Astrocyte of the hippocampus (primary cell): ENCODE data around the gene RADX.
"Not testable (repeated sequence)": the region's sequence is repeated elsewhere in the genome, so short reads cannot be mapped to it uniquely, and the experiment has no call there.

Source experiments
- DNase-seq: peaks from one replicate; pipeline ENCODE4 v3.0.0; 2011; ENCODE audit warnings: low read depth, low spot score

RADX gene, protein sequence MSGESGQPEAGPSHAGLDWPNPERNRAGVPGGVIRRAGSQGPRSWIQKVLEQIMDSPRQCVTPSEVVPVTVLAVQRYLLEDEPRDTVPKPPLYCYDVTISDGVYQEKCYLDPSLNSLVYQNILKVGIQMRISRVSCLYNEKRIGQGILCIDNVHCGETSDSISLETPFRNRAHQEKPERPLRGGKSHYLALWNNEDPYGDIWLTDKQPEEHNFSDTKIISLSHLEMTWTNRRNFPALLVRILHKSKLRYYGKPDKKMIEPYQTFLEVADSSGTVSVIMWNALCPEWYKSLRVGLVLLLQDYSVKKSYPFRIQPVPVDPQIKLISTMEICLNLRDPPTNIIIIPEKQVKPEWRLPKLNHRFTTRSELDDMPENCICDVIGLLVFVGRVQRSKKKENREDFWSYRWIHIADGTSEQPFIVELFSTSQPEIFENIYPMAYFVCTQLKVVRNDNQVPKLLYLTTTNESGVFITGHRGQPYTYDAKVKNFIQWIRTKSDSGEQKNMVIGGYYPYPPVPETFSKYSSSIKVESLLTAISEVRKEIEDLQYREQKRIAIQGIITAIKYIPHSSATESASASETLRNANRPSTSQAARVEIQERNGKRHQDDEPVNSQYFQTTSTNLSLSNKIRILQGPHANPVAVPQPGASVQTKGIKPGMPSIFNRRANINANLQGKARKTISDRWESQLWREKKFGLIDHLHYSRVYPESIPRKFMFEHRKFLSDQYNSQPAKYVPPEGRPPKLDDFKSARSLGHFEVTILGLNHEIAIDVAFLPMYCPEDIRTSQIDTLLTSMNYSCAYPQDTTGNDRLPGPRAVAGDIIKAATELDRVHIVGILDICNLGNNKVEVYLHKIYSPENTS

DNA sequence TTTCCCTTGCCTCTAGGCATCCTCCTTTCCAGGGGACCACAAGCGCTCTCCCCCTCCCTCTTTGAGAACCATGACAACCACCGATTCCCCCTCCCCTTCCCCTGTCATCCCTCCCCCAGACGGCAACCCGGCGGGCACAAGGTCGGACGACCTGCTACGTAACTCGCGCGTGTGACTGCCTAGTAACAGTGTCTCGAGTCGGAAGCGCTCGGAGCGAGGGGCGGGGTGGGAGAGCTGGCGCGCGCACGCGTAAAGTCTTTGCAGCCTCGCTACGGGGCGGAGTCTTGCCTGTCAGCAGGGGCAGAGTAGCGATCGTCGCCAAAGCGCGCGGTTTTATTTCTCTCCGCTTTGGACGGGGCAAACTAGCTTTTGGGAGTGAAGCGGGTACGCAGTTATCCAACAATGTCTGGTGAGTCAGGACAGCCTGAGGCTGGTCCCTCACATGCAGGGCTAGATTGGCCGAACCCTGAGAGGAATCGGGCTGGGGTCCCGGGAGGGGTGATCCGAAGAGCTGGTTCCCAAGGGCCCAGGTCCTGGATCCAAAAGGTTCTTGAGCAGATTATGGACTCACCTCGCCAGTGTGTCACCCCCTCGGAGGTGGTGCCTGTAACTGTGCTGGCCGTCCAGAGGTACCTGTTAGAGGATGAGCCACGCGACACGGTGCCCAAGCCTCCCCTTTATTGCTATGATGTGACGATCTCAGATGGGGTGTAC is at the start of gene RADX:
Gene RADX, plus strand, starts transcription at position 300 of the 714 bp plus-strand sequence. Its CDS starts 103 bp downstream, at position 403.
- DNase-seq = peak; percentile 81

DNA sequence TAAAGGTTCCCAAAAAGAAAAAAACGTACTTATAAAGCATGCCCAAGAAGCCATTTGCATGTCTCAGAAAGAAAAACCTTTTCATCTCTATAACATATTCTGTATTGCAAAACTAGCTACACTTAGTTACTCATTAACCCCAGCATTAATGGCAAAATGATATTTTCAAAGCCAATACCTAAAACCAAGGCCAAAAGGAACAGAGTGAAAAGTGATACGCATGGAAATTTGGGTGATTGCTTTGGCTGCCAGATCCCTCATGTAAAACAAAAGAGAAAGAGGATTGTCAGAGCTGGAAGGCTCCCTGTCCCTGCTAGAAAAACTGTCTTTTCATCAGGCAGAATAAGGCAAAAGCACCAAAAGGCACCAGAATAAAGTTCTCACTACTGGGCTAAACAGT is 46.8 kb upstream of the RADX start:
- DNase-seq = no peak

DNA sequence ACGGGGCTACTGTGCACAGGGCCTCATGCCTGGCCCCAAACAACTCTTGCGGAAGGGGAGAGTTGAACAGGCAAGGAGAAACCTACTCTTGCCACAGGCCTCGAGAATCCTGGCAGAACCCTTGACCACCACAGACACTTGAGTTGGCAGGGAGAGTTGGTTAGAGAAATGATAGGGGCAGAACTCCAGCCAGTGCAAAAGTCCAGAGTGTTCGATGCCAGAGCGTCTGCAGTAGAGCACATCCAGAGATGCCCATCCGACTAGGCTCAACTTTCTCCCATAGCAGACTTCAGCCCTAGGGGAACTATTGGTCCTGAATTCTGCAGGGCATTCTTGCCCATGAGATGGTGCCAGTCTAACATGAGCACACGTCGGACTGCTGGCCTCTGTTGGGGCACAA is 45.4 kb upstream of the RADX start:
- DNase-seq = no peak

DNA sequence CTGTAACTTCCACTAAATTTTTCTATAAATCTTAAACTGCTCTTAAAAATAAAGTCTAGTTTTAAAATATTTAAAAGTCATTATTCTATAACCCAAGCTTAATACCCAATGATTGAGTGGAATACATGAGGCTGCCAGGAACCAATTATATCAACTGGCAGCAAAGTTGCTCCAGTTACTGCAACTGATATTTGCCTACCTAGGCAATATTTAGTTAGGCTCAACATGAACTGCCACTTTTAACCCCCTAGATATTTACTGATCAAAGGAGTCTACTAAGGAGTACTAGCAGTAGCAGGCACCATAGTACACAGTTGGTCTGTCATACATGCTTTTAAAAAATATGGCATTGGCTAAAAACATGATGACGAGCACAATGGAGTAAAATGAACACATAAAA is 29.9 kb upstream of the RADX start:
- no peak for DNase-seq

DNA sequence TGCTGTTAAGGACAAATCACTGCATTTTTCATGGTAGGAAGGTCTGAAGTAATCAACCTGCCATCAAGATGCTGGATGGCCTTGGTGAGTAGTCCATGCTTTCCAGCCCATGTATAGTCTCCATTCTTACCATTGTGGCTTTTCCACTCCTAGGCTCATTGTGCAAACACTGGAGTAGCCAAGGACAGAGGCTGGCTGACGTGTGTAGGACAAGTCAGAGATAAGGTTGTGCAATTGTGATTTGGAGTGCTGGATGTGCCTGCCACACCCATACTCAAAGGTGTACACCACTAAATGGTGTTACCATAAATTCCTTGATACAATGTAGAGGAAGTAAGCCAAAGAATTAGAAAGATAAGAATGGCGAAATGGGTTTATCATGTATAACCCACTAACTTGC is 26.3 kb upstream of the RADX start:
- DNase-seq = no peak

DNA sequence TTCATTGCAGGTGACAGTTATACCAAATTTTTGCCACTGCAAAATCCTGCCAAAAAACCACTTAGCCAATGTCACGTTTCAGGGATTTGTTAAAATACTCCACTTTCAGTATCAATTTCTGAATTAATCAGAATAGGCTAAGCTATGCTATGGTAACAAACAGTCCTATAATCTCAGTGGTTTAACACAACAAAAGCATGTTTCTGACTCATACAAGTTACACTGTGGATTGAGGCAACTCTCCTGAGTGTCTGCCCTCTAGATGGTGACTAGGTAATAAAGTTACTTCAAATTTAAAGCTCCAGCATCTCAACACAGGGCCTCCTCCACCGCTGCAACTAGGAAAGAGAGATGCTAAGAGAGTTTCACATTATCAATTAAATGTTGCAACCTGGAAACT is 23.0 kb upstream of the RADX start:
- DNase-seq = no peak

DNA sequence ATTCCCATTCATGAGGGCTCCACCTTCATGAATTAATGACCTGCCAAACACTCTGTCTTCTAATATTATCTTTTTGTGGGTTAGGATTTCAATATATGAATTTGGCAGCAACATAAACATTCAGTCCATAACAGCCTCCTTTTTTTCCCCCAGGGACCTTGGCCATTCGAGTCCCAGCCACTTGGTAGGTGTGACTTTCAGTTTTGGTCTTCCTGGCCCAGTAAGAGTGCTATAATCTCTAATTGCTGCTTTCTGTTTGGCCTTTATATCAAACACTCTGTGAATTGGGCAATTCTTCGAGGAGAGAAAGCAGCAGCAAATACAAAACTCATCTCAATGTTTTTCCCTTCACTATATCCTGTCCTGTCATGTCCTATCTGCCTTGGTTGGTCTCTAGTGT is 12.4 kb upstream of the RADX start:
- DNase-seq = no peak

DNA sequence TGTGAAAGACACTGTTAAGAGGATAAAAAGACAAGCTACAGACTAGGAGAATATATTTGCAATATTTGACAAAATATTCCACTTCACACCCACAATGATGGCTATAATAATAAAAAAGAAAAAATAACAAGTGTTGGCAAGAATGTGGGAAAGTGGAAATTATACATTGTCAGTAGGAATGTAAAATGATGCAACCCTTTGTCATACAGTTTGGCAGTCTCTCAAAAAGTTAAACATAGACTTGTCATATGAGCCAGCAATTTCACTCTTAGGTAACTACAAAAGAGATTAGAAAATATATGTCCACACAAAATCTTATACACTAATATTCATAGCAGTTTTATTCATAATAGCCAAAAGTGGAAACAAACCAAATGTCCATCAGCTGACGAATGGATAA is 5.2 kb upstream of the RADX start:
- no peak for DNase-seq

DNA sequence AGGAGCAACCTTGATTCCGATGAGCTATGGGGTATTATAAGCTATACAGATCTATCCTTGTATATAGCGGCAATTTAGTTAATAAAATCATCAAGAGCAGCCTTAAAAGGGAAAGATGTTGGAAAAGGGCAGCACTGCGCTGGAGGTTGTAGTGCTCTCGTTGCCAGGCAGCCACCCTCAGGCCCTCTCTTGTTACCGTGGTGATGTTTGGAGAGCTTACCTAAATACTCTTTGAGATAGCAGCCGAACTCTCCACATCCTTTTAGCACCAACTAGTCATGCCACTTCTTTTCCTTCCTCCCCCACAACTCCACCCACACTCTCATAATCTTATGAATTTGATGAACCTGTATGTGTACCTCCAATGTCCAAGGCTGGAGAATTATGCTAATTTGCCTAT is 3.8 kb upstream of the RADX start:
- DNase-seq = no peak

DNA sequence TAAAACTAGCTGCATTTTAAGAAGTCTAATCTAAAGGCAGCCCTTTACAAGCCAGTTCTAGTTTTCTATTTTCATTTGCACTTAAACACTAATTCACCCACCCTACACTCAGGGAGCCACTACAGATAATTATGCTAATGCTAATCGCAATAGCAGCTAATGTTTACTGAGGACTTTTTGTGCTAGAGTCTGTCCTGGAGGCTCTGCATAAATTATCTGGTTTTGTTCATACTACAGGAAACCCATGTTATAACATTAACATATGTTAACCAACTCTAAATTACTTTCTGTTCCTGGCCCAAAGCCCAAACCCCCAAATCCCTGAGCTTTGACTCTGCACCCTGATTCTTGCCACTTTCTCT is 480 bp upstream of the RADX start:
- no peak for DNase-seq

DNA sequence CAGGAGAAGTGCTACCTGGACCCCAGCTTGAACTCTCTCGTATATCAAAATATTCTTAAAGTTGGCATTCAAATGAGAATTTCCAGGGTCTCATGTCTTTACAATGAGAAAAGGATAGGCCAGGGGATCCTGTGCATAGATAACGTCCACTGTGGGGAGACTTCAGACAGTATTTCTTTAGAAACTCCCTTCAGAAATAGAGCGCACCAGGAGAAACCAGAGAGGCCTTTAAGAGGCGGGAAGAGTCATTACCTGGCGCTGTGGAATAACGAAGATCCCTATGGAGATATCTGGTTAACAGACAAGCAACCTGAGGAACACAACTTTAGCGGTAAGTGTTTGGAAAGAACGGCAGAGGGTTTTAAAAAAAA is 600 bp downstream of the RADX start:
- DNase-seq = peak; percentile 5

DNA sequence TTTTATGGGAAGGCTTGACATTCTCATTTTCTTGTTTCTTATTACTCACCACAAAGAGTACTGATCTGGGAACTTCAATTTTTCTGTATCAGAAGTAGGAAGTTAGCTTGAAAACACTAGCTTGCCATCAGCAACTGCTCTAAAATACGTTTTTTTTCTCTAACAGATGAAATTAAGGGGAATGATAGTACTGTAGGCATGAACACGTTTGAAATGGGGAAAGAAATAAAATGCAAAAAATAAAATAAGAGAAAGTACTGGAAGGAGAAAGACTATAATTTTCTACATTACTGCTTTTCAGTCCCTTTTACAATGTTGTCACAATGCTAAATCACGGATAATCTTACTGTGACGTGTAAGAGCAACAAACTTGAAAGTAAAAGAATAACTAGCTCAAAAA is 1.5 kb downstream of the RADX start:
- no peak for DNase-seq

DNA sequence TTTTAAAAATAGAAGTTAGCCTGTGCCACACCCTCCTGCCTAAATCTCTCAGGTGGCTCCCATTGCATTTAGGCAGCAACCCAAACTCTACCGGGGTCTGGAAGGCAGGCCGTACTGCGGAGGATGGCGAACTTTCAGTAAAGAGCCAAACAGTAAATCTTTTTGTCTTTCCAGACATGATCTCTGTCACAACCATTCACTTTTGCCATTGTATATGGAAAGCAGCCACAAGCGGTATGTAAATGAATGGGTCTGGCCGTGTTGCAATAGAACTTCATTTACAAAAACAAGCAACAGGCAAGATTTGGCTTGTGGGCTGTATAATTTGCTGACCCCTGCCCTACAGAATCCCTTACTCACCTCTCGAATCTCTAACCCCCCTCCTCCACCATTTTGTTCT is 3.3 kb downstream of the RADX start:
- DNase-seq = peak; percentile 18

DNA sequence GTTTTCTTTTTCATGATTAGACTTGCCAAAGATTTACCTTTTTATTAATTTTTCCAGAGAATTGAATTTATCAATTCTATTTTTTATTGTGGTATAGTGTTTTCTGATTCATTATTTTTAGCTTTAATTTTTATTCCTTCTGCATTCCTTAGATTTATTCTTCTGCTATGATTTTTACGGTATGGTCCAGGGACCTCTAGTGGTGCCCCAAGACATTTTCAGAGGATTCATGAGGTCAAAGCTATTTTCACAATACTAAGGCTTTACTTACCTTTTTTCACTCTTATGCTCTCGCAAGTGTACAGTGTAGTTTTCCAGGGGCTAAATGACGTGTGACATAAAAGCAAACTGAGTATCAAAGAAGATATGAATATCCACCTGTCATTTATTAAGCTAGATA is 8.0 kb downstream of the RADX start:
- peak; percentile 6 for DNase-seq

DNA sequence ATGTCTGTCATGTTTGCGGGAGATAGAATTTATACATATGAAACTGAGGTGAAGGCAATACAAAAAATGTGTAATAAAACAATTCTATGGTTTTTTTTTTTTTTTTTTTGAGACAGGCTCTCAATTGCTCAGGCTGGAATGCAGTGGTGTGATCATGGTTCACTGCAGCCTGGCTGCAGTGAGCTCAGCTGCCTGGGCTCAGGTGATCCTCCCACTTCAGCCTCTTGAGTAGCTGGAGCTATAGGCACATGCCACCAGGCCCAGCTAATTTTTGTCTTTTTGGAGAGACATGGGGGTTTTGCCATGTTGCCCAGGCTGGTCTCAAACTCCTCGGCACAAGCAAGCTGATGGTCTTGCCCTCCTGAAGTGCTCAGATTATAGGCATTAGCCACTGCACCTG is 10.1 kb downstream of the RADX start:
- DNase-seq = no peak

DNA sequence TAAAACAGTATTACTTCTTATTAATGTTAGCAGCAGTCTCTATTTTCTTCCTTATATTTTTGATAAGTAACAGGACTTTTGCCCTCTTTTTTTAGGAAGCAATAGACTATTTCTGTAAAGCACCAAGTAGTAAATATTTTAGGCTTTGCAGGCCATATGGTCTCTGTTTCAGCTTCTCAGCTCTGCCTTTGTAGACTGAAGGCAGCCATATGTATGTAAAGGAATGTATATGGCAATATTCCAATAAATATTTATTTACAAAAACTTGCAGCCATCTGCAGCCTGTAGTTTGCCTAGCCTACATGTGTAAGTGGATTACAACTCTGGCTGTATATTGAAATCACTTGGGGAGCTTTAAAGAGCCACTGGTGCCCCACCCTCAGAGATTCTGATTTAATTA is 15.0 kb downstream of the RADX start:
- no peak for DNase-seq

DNA sequence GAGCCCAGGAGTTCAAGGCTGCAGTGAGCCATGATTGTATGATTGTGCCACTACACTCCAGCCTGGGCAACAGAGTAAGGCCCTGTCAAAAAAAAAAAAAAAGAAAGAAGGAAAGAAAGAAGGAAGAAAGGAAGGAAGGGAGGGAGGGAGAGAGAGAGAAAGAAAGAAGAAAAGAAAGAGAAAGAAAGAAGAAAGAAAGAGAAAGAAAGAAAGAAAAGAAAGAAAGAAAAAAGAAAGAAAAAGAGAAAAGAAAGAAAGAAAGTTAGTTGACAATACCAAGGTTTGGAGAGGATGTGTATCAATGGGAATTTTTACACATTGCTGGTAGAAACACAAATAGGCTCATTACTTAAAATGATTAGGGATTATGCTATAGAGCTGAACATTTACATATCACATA is 19.8 kb downstream of the RADX start:
- no peak for DNase-seq

DNA sequence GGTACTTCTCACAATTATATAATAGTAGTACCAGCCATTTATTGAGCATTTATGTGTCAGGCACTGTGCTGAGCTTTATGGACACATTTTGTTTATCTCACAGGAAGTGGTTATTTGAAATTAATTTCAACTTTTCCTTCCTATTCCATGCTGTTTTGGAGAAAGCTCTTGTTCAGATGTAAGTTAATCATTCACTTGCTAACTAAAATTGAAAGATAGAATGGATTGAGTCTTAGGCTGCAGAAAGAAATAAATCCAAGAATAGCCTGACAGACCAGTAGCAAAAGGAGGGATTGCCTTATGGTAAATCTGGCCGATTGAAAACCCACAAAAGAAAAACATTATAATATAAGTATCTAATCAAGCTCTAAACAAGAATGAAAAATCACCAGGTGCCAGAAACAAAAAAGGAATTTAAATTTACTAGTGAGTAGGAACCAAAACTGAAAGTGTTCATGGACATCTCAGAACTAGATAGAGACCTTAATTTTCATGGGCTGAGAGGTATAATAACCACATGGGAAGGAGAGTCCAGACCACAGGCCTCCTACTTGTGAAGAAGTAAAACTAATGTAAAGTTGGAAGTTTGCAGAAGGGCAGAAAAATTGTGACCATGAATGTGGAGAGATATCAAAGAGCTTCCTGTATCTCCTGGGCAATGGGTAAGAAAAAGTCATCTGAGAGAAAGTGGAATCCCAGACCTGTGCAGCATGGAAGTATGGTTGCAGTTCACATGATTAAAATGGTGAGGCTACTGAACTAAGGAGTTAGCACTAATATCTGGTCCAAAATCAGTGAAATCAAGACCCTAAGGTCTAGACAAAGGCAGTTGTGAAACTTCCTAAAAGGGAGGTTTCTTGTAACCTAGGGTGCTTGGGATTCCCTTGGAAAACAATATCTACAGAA is 38.0 kb downstream of the RADX start:
- no peak for DNase-seq

DNA sequence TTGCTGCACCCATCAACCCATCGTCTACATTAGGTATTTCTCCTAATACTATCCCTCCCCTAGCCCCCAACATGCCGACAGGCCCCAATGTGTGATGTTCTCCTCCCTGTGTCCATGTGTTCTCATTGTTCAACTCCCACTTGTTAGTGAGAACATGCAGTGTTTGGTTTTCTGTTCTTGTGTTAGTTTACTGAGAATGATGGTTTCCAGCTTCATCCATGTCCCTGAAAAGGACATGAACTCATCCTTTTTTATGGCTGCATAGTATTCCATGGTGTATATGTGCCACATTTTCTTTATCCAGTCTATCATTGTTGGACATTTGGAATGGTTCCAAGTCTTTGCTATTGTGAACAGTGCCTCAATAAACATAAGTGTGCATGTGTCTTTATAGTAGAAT is 41.8 kb downstream of the RADX start:
- DNase-seq = not testable (repeated sequence)

DNA sequence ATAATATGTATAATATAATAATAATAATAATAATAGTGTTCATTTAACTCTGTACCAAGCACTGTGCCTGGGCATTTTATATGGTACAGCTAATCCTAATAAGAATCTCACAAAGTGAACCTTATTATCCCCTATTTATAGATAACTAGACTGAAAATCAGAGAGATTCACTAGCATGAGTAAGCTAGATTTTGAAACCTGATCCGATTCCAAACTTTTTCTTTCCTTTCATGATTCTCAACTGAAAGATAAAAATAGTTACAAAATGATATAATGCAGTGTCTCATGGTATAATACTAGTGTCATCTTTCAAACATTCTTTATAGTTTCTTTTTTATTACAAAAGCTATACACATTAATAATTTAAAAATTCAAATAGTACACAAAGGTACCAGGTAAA is 58.9 kb downstream of the RADX start:
- DNase-seq = no peak

DNA sequence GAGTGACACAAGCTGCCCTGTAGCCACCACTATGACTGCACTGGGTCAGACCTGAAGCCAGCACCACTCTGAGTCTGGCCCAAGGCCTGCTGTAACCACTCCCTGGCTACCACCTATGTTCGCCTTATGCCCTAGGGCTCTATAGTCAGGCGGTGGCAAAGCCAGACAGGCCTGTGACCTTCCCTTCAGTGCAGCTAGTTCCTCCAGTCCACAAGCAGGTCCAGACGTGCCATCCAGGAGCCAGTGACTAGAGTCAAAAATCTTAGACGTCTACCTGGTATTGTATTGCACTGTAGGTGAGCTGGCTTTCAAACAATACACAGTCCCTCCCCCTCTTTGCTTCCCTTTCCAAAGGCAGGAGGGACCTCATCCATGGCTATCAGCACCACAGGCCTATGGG is 60.7 kb downstream of the RADX start:
- DNase-seq = no peak
